ENCODE results near the gene TMC1.
"Not testable (repeated sequence)": the region's sequence is repeated elsewhere in the genome, so short reads cannot be mapped to it uniquely, and the experiment has no call there.

TMC1 gene

DNA sequence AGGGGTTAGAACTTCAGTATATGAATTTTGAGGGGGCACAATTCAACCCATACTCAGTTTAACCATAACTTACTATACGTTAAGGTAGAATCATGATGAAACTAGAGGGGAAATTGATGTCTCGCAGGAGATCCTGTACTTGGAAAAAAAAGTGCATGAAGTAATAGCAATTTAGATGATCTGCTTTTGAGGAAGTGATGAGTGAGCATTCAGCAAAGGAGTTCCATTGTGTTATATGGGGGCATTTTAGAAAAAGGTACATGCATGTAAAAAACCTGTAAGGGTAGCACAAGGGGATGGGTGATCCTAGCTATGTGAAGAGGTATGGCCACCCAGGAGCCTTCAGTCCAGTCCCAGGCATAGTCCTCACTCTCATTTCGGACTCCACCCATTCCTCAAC, 14.8 kb upstream of the TMC1 start:
- no peak for TF ChIP-seq ZFX (IDR thresholded peaks at IDR 0.05)
- TF ChIP-seq, protein P1, sequence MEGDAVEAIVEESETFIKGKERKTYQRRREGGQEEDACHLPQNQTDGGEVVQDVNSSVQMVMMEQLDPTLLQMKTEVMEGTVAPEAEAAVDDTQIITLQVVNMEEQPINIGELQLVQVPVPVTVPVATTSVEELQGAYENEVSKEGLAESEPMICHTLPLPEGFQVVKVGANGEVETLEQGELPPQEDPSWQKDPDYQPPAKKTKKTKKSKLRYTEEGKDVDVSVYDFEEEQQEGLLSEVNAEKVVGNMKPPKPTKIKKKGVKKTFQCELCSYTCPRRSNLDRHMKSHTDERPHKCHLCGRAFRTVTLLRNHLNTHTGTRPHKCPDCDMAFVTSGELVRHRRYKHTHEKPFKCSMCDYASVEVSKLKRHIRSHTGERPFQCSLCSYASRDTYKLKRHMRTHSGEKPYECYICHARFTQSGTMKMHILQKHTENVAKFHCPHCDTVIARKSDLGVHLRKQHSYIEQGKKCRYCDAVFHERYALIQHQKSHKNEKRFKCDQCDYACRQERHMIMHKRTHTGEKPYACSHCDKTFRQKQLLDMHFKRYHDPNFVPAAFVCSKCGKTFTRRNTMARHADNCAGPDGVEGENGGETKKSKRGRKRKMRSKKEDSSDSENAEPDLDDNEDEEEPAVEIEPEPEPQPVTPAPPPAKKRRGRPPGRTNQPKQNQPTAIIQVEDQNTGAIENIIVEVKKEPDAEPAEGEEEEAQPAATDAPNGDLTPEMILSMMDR (conservative IDR thresholded peaks at IDR 0.05), result no peak
- H3K27ac ChIP-seq, result no peak overlapping the region

GRCh38 chr9:72509053-72509452, 12.4 kb upstream of the TMC1 start:
- no peak for TF ChIP-seq ZFX (IDR thresholded peaks at IDR 0.05)
- TF ChIP-seq, protein P1 (conservative IDR thresholded peaks at IDR 0.05), result no peak
- no peak overlapping the region for H3K27ac ChIP-seq

DNA sequence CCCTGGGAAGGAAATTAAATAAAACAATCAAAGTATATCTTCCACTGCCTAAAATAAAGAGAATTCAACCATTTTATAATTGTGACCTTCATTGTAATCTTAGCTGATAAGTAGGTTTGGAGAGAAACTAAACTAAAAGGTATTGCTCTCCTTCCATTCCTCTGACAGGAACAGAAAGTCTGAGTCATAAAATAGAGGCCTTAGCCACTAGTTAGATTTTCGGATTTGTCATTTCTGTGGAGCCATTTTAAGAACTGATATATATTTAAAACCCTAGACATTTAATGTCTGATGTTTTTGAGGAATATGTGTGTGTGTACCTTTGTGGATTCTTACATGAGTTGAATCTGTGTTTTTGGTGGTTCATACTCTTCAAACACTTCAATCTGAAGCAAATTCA, 11.8 kb upstream of the TMC1 start:
- H3K27ac ChIP-seq, result no peak overlapping the region
- no peak for TF ChIP-seq ZFX (IDR thresholded peaks at IDR 0.05)
- TF ChIP-seq, protein P1 (conservative IDR thresholded peaks at IDR 0.05), result no peak

DNA sequence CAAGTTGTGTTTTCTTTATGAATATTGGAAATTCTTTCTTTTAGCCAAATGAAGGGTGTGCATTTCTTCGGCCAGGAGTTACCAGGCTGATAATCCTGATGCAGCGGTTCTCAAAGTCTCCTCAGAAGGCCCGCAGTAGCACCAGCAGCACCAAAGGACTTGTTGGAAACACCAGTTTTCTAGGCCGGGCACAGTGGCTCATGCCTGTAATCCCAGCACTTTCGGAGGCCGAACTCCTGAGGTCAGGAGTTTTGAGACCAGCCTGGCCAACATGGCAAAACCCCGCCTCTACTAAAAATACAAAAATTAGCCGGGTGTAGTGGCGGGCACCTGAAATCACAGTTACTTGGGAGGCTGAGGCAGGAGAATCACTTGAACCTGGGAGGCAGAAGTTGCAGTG, 397 bp upstream of the TMC1 start:
- not testable (repeated sequence) for H3K27ac ChIP-seq

GRCh38 chr9:72524820-72525540, 3.6 kb downstream of the TMC1 start:
- no peak overlapping the region for H3K27ac ChIP-seq
- TF ChIP-seq, protein P1 (conservative IDR thresholded peaks at IDR 0.05), result no peak
- no peak for TF ChIP-seq ZFX (IDR thresholded peaks at IDR 0.05)

- TF ChIP-seq, protein P1 (conservative IDR thresholded peaks at IDR 0.05), result no peak
- TF ChIP-seq ZFX (IDR thresholded peaks at IDR 0.05), result no peak
- H3K27ac ChIP-seq, result peak overlapping the region; percentile 16; the same call in 1 of the 2 replicates
These were observed 5.7 kb downstream of the TMC1 start for GRCh38 chr9:72526901-72527800.

GRCh38 chr9:72527801-72528195, 6.4 kb downstream of the TMC1 start:
- peak overlapping the region; percentile 16; the same call in 1 of the 2 replicates for H3K27ac ChIP-seq
- TF ChIP-seq, protein P1 (conservative IDR thresholded peaks at IDR 0.05), result no peak
- no peak for TF ChIP-seq ZFX (IDR thresholded peaks at IDR 0.05)
